A673 (cell line): ENCODE measurements around the gene WDHD1. TPM values are rescaled to one million over a fixed set of nuclear protein-coding genes. Genes with fewer than 3 reads are reported as not detected.
"Not testable (repeated sequence)": the region's sequence is repeated elsewhere in the genome, so short reads cannot be mapped to it uniquely, and the experiment has no call there.

ENCODE experiments used
- BruUV-seq: library from RNA; stranded (reverse); fragments of 400-500 nt; replicated peaks from 2 replicates; lab custom pipeline; 2021; lab: Mats Ljungman, UMichigan
- CTCF ChIA-PET: fragments of 300-600 bp; sonication (Branson Sonifier 250); formaldehyde crosslinking; loops from one replicate; lab custom pipeline; 2022; ENCODE audit warnings: antibody characterized with exemption; lab: Charles Lee
- POLR2A ChIA-PET: fragments of 300-600 bp; sonication (Branson Sonifier 250); formaldehyde crosslinking; loops from one replicate; lab custom pipeline; 2022; ENCODE audit warnings: antibody characterized with exemption; ENCODE audit not compliant: low non-redundant PET; lab: Charles Lee
- DNase-seq: peaks from one replicate; pipeline ENCODE4 v3.0.0-alpha.2; 2015; ENCODE audit warnings: low spot score
- H3K27ac ChIP-seq: fragments of 200-600 bp; sonication (generic); 2 replicates; pipeline ENCODE4 v1.5.1; 2016; ENCODE audit warnings: mixed run types, low read depth, mild to moderate bottlenecking, mixed read lengths, antibody characterized with exemption, low read length; ENCODE audit not compliant: poor library complexity, severe bottlenecking
- H3K27me3 ChIP-seq: fragments of 200-600 bp; sonication (generic); replicated peaks from 2 replicates; pipeline ENCODE4 v1.6.1; 2017; ENCODE audit warnings: mixed run types, low read depth, mild to moderate bottlenecking, mixed read lengths, antibody characterized with exemption, low read length; ENCODE audit not compliant: insufficient read depth, poor library complexity
- H3K36me3 ChIP-seq: fragments of 200-600 bp; sonication (generic); 2 replicates; pipeline ENCODE4 v1.6.1; 2016; ENCODE audit warnings: mixed run types, mild to moderate bottlenecking, mixed read lengths, antibody characterized with exemption, low read length; ENCODE audit not compliant: insufficient read depth, poor library complexity, severe bottlenecking
- H3K4me1 ChIP-seq: fragments of 200-600 bp; sonication (generic); 2 replicates; pipeline ENCODE4 v1.6.1; 2017; ENCODE audit warnings: mixed run types, mild to moderate bottlenecking, mixed read lengths, antibody characterized with exemption, low read length; ENCODE audit not compliant: insufficient read depth, poor library complexity, severe bottlenecking
- H3K4me3 ChIP-seq: fragments of 200-600 bp; sonication (generic); 2 replicates; pipeline ENCODE4 v1.5.1; 2016; ENCODE audit warnings: low read depth, mixed run types, mild to moderate bottlenecking, mixed read lengths, low read length; ENCODE audit not compliant: poor library complexity, severe bottlenecking
- H3K9me3 ChIP-seq: fragments of 200-600 bp; sonication (generic); 2 replicates; pipeline ENCODE4 v1.6.1; 2016; ENCODE audit warnings: mixed run types, low read depth, mild to moderate bottlenecking, mixed read lengths, antibody characterized with exemption, low read length; ENCODE audit not compliant: poor library complexity, severe bottlenecking
- CTCF ChIP-seq: fragments of 300-800, 200-600 bp; sonication (generic); conservative IDR thresholded peaks from 2 replicates; pipeline ENCODE4 v1.5.1; 2017; ENCODE audit warnings: low read depth, mild to moderate bottlenecking, antibody characterized with exemption, low read length, moderate library complexity, mixed read lengths
- EZH2 ChIP-seq: fragments of 200-600 bp; sonication (generic); IDR thresholded peaks from 2 replicates; pipeline ENCODE4 v1.6.1; 2017; ENCODE audit warnings: borderline replicate concordance, low read depth, mild to moderate bottlenecking, mixed read lengths, antibody characterized with exemption, low read length; ENCODE audit not compliant: poor library complexity, severe bottlenecking
- intact Hi-C: fragments of 100-400 bp; cut with micrococcal nuclease; formaldehyde crosslinking; loops from one replicate; pipeline ENCODE4 v1.10.0; 2022; ENCODE audit not compliant: unreplicated experiment
- total RNA-seq: library from RNA; stranded (reverse); gene quantifications from 2 replicates; pipeline ENCODE4 v1.2.3, GENCODE V29; 2021

Gene WDHD1
- total RNA-seq, 1 experiment from 2014 or later, result 52.7 TPM

GRCh38 chr14:55025948-55026347 is 951 bp downstream of the WDHD1 start:
- H3K27ac ChIP-seq, result peak overlapping the region; percentile 91
- BruUV-seq, result no TSS peak
- ChIA-PET CTCF (no interaction called here), POLR2A (interaction anchor here (0.6 kb wide), 1 partner anchor 130 kb away, joined by 4 read pairs; no protein-coding TSS in a partner anchor)
- no peak for DNase-seq
- intact Hi-C loops, result no loop called here
- no peaks in the 10 kb centered on the region for H3K9me3 ChIP-seq
- no peaks in the 10 kb centered on the region for H3K27me3 ChIP-seq
- peak overlapping the region; percentile 79 for H3K4me3 ChIP-seq
- H3K36me3 ChIP-seq, result no peaks in the 10 kb centered on the region
- H3K4me1 ChIP-seq, result peaks cover 31% of the 10 kb centered on the region
- no peak for TF ChIP-seq EZH2
- no peak for TF ChIP-seq CTCF

GRCh38 chr14:55024365-55024764 is 2.5 kb downstream of the WDHD1 start:
- BruUV-seq, DNase-seq, H3K4me3 ChIP-seq, H3K9me3 ChIP-seq, POLR2A ChIA-PET, H3K27ac ChIP-seq, H3K27me3 ChIP-seq, CTCF ChIA-PET, H3K36me3 ChIP-seq, intact Hi-C loops: not testable (repeated sequence)
- peaks cover 16% of the 10 kb centered on the region for H3K4me1 ChIP-seq

GRCh38 chr14:55019968-55020554 is 6.8 kb downstream of the WDHD1 start:
- ChIA-PET CTCF (no interaction called here), POLR2A (no interaction called here)
- intact Hi-C loops, result no loop called here
- Histone ChIP-seq H3K27me3 (no peaks in the 10 kb centered on the region), H3K4me3 (no peak overlapping the region), H3K4me1 (no peaks in the 10 kb centered on the region), H3K9me3 (no peaks in the 10 kb centered on the region), H3K36me3 (peaks cover 20% of the 10 kb centered on the region), H3K27ac (no peak overlapping the region)
- no peak for DNase-seq
- BruUV-seq, result no TSS peak
- TF ChIP-seq CTCF (no peak), EZH2 (no peak)

- no peaks in the 10 kb centered on the region for H3K9me3 ChIP-seq
- CTCF ChIA-PET, result interaction anchor here (0.6 kb wide), 1 partner anchor 12 kb away, joined by 5 read pairs; no protein-coding TSS in a partner anchor
- H3K4me3 ChIP-seq, result no peak overlapping the region
- BruUV-seq, result no TSS peak
- intact Hi-C loops, result no loop called here
- no peak for TF ChIP-seq EZH2
- TF ChIP-seq CTCF, result no peak
- DNase-seq, result no peak
- no peak overlapping the region for H3K27ac ChIP-seq
- POLR2A ChIA-PET, result no interaction called here
- no peaks in the 10 kb centered on the region for H3K4me1 ChIP-seq
- no peaks in the 10 kb centered on the region for H3K27me3 ChIP-seq
- peaks cover 36% of the 10 kb centered on the region for H3K36me3 ChIP-seq
Measured at GRCh38 chr14:55015006-55015405, 11.9 kb downstream of the WDHD1 start.
